Measurements from ENCODE around the gene CCDC107.
A peak's percentile ranks its signal among the peaks of the same experiment; 100 is the strongest.

Gene CCDC107

GRCh38 chr9:35666045-35666444, 8.0 kb downstream of the CCDC107 start:
- Histone ChIP-seq H3K23ac (ENCODE audit: low read length) (no peak overlapping the region), H4K8ac (ENCODE audit: low read depth, low read length) (no peak overlapping the region), H2AK5ac (ENCODE audit: low read length) (no peak overlapping the region), H4K5ac (ENCODE audit: low read length) (no peak overlapping the region), H3K4me2 (ENCODE audit: low read length) (no peak overlapping the region), H3K79me2 (ENCODE audit: control insufficient read depth, insufficient read depth, low read length) (no peaks in the 10 kb centered on the region), H3K9ac (ENCODE audit: low read length) (no peak overlapping the region), H3K4me3 (ENCODE audit: low read length) (no peak overlapping the region), H2BK5ac (ENCODE audit: low read length) (no peak overlapping the region), H3K27me3 (ENCODE audit: insufficient read depth, low read length, poor library complexity) (no peaks in the 10 kb centered on the region), H2BK15ac (replicated peaks; ENCODE audit: low read depth) (no peak overlapping the region), H2BK120ac (ENCODE audit: low read depth, low read length) (no peak overlapping the region), H3K18ac (ENCODE audit: low read length) (no peak overlapping the region), H3K27ac (ENCODE audit: low read depth, low read length) (no peak overlapping the region), H3K56ac (ENCODE audit: low read length) (no peak overlapping the region), H3K79me1 (ENCODE audit: low read length) (peaks cover 12% of the 10 kb centered on the region), H3K4ac (ENCODE audit: low read depth, low read length) (no peak overlapping the region), H3K4me1 (ENCODE audit: control insufficient read depth, low read depth, low read length) (peaks cover 5% of the 10 kb centered on the region), H3K36me3 (ENCODE audit: control insufficient read depth, insufficient read depth, low read length) (peaks cover 1% of the 10 kb centered on the region)
- WGBS (ENCODE audit: extremely low coverage, insufficient coverage, low lambda C conversion rate) = no CpG with 5 or more reads among the region's 1 CpG
- no peak for DNase-seq

- H3K9ac ChIP-seq (ENCODE audit: low read length) = no peak overlapping the region
- H3K4me3 ChIP-seq (ENCODE audit: low read length) = no peak overlapping the region
- H3K56ac ChIP-seq (ENCODE audit: low read length) = no peak overlapping the region
- peaks cover 12% of the 10 kb centered on the region for H3K79me1 ChIP-seq (ENCODE audit: low read length)
- H2BK5ac ChIP-seq (ENCODE audit: low read length) = no peak overlapping the region
- H3K4ac ChIP-seq (ENCODE audit: low read depth, low read length) = no peak overlapping the region
- no peak overlapping the region for H3K23ac ChIP-seq (ENCODE audit: low read length)
- peaks cover 1% of the 10 kb centered on the region for H3K36me3 ChIP-seq (ENCODE audit: control insufficient read depth, insufficient read depth, low read length)
- no peak overlapping the region for H2BK120ac ChIP-seq (ENCODE audit: low read depth, low read length)
- peaks cover 5% of the 10 kb centered on the region for H3K4me1 ChIP-seq (ENCODE audit: control insufficient read depth, low read depth, low read length)
- H3K27me3 ChIP-seq (ENCODE audit: insufficient read depth, low read length, poor library complexity) = no peaks in the 10 kb centered on the region
- H4K5ac ChIP-seq (ENCODE audit: low read length) = no peak overlapping the region
- no peak overlapping the region for H3K4me2 ChIP-seq (ENCODE audit: low read length)
- no peak overlapping the region for H4K8ac ChIP-seq (ENCODE audit: low read depth, low read length)
- DNase-seq = no peak
- no peaks in the 10 kb centered on the region for H3K79me2 ChIP-seq (ENCODE audit: control insufficient read depth, insufficient read depth, low read length)
- WGBS (ENCODE audit: extremely low coverage, insufficient coverage, low lambda C conversion rate) = no CpG with 5 or more reads among the region's 5 CpGs
- no peak overlapping the region for H2AK5ac ChIP-seq (ENCODE audit: low read length)
- no peak overlapping the region for H2BK15ac ChIP-seq (replicated peaks; ENCODE audit: low read depth)
- H3K27ac ChIP-seq (ENCODE audit: low read depth, low read length) = no peak overlapping the region
- H3K18ac ChIP-seq (ENCODE audit: low read length) = no peak overlapping the region
Observed at GRCh38 chr9:35666549-35666948, 8.5 kb downstream of the CCDC107 start.

GRCh38 chr9:35667939-35668338, 9.8 kb downstream of the CCDC107 start:
- WGBS (ENCODE audit: extremely low coverage, insufficient coverage, low lambda C conversion rate) = no CpG with 5 or more reads among the region's 3 CpGs
- no peak overlapping the region for H3K9ac ChIP-seq (ENCODE audit: low read length)
- H3K4me2 ChIP-seq (ENCODE audit: low read length) = no peak overlapping the region
- H2BK120ac ChIP-seq (ENCODE audit: low read depth, low read length) = no peak overlapping the region
- no peak overlapping the region for H2AK5ac ChIP-seq (ENCODE audit: low read length)
- peaks cover 1% of the 10 kb centered on the region for H3K36me3 ChIP-seq (ENCODE audit: control insufficient read depth, insufficient read depth, low read length)
- no peak overlapping the region for H3K23ac ChIP-seq (ENCODE audit: low read length)
- no peak overlapping the region for H3K56ac ChIP-seq (ENCODE audit: low read length)
- H3K27me3 ChIP-seq (ENCODE audit: insufficient read depth, low read length, poor library complexity) = no peaks in the 10 kb centered on the region
- H3K4ac ChIP-seq (ENCODE audit: low read depth, low read length) = no peak overlapping the region
- no peak overlapping the region for H2BK5ac ChIP-seq (ENCODE audit: low read length)
- H3K79me2 ChIP-seq (ENCODE audit: control insufficient read depth, insufficient read depth, low read length) = no peaks in the 10 kb centered on the region
- DNase-seq = peak; percentile 50
- no peak overlapping the region for H2BK15ac ChIP-seq (replicated peaks; ENCODE audit: low read depth)
- H3K18ac ChIP-seq (ENCODE audit: low read length) = no peak overlapping the region
- peaks cover 5% of the 10 kb centered on the region for H3K4me1 ChIP-seq (ENCODE audit: control insufficient read depth, low read depth, low read length)
- H4K8ac ChIP-seq (ENCODE audit: low read depth, low read length) = no peak overlapping the region
- H4K5ac ChIP-seq (ENCODE audit: low read length) = no peak overlapping the region
- peaks cover 9% of the 10 kb centered on the region for H3K79me1 ChIP-seq (ENCODE audit: low read length)
- H3K4me3 ChIP-seq (ENCODE audit: low read length) = no peak overlapping the region
- no peak overlapping the region for H3K27ac ChIP-seq (ENCODE audit: low read depth, low read length)

GRCh38 chr9:35669331-35670145, 11.4 kb downstream of the CCDC107 start:
- H3K4me2 ChIP-seq (ENCODE audit: low read length) = no peak overlapping the region
- H3K4ac ChIP-seq (ENCODE audit: low read depth, low read length) = no peak overlapping the region
- no peak overlapping the region for H3K56ac ChIP-seq (ENCODE audit: low read length)
- H3K36me3 ChIP-seq (ENCODE audit: control insufficient read depth, insufficient read depth, low read length) = no peaks in the 10 kb centered on the region
- no peak overlapping the region for H4K8ac ChIP-seq (ENCODE audit: low read depth, low read length)
- no peak overlapping the region for H3K4me3 ChIP-seq (ENCODE audit: low read length)
- no peaks in the 10 kb centered on the region for H3K4me1 ChIP-seq (ENCODE audit: control insufficient read depth, low read depth, low read length)
- no peaks in the 10 kb centered on the region for H3K27me3 ChIP-seq (ENCODE audit: insufficient read depth, low read length, poor library complexity)
- no peak overlapping the region for H2BK5ac ChIP-seq (ENCODE audit: low read length)
- H3K79me2 ChIP-seq (ENCODE audit: control insufficient read depth, insufficient read depth, low read length) = no peaks in the 10 kb centered on the region
- WGBS (ENCODE audit: extremely low coverage, insufficient coverage, low lambda C conversion rate) = no CpG with 5 or more reads among the region's 6 CpGs
- H3K23ac ChIP-seq (ENCODE audit: low read length) = no peak overlapping the region
- no peak overlapping the region for H3K27ac ChIP-seq (ENCODE audit: low read depth, low read length)
- H3K79me1 ChIP-seq (ENCODE audit: low read length) = no peaks in the 10 kb centered on the region
- no peak overlapping the region for H2BK120ac ChIP-seq (ENCODE audit: low read depth, low read length)
- no peak for DNase-seq
- H4K5ac ChIP-seq (ENCODE audit: low read length) = no peak overlapping the region
- no peak overlapping the region for H3K18ac ChIP-seq (ENCODE audit: low read length)
- no peak overlapping the region for H2BK15ac ChIP-seq (replicated peaks; ENCODE audit: low read depth)
- H3K9ac ChIP-seq (ENCODE audit: low read length) = no peak overlapping the region
- no peak overlapping the region for H2AK5ac ChIP-seq (ENCODE audit: low read length)

- H3K4me2 ChIP-seq (ENCODE audit: low read length) = no peak within 1 kb of the TSS
- H3K4me3 ChIP-seq (ENCODE audit: low read length) = no peak within 1 kb of the TSS
- H2BK120ac ChIP-seq (ENCODE audit: low read depth, low read length) = no peak within 1 kb of the TSS
- H3K79me2 ChIP-seq (ENCODE audit: control insufficient read depth, insufficient read depth, low read length) = no peaks in the 10 kb centered on the region
- no peaks in the 10 kb centered on the region for H3K27me3 ChIP-seq (ENCODE audit: insufficient read depth, low read length, poor library complexity)
- no CpG with 5 or more reads among the region's 10 CpGs for WGBS (ENCODE audit: extremely low coverage, insufficient coverage, low lambda C conversion rate)
- no peak within 1 kb of the TSS for H3K56ac ChIP-seq (ENCODE audit: low read length)
- H3K36me3 ChIP-seq (ENCODE audit: control insufficient read depth, insufficient read depth, low read length) = no peaks in the 10 kb centered on the region
- no peaks in the 10 kb centered on the region for H3K79me1 ChIP-seq (ENCODE audit: low read length)
- no peak within 1 kb of the TSS for H3K18ac ChIP-seq (ENCODE audit: low read length)
- H3K4me1 ChIP-seq (ENCODE audit: control insufficient read depth, low read depth, low read length) = peaks cover 4% of the 10 kb centered on the region
- no peak within 1 kb of the TSS for H4K5ac ChIP-seq (ENCODE audit: low read length)
- H3K4ac ChIP-seq (ENCODE audit: low read depth, low read length) = no peak within 1 kb of the TSS
- no peak within 1 kb of the TSS for H2AK5ac ChIP-seq (ENCODE audit: low read length)
- no peak within 1 kb of the TSS for H3K27ac ChIP-seq (ENCODE audit: low read depth, low read length)
- no peak for DNase-seq
- no peak within 1 kb of the TSS for H2BK5ac ChIP-seq (ENCODE audit: low read length)
- no peak within 1 kb of the TSS for H4K8ac ChIP-seq (ENCODE audit: low read depth, low read length)
- no peak within 1 kb of the TSS for H3K23ac ChIP-seq (ENCODE audit: low read length)
- H2BK15ac ChIP-seq (replicated peaks; ENCODE audit: low read depth) = no peak within 1 kb of the TSS
- no peak within 1 kb of the TSS for H3K9ac ChIP-seq (ENCODE audit: low read length)
Observed at GRCh38 chr9:35673132-35674024, 15.3 kb downstream of the CCDC107 start, which contains the start of gene CA9. Gene CA9, plus strand, starts transcription at chr9:35673928. Its CDS starts 32 bp downstream, at chr9:35673960.
